SK-N-MC (cell line): ENCODE results near the gene MAP3K7.

ENCODE experiments used
- EZH2 ChIP-seq: fragments of 200-600 bp; sonication (generic); IDR thresholded peaks from one replicate; pipeline ENCODE4 v1.6.1; 2017; ENCODE audit warnings: antibody characterized with exemption
- POLR2AphosphoS5 ChIP-seq: IDR thresholded peaks from 2 replicates; pipeline ENCODE4 v1.6.1; 2012; ENCODE audit warnings: mild to moderate bottlenecking, low read depth, low read length, borderline replicate concordance

DNA sequence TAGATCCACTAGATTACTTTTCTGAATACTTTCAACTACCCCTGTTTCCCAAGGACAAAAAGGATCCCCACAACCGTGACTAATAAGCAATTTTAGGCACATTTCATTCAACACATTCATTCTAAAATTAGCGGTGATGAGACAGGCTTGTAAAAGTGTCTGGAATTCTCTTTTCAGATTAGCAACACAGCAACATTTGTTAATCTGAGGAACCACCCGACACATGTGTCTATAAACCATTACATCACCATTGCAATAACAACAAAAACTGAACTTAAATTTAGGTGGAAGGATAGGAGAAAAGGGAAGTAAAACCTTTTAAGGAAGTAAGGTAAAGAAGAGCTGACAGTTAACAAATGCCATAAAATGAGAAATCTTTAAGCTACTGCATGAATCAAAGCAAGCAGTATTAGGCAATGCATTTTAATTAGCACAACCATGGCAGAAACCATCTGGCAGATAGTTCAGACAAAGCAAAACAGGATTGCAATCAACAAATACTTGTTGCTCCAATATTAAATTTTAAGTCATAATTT lies 49.1 kb downstream of the MAP3K7 start:
- TF ChIP-seq EZH2, result no peak
- no peak for TF ChIP-seq POLR2AphosphoS5
